Iris pigment epithelial cell (primary cell): Measurements from ENCODE around the gene URB1.
"Not testable (repeated sequence)": the region's sequence is repeated elsewhere in the genome, so short reads cannot be mapped to it uniquely, and the experiment has no call there.

ENCODE experiments used
- DNase-seq: peaks from one replicate; pipeline ENCODE4 v3.0.0-alpha.2; 2011; ENCODE audit warnings: low read depth

URB1 gene

GRCh38 chr21:32411350-32412161, 18.7 kb upstream of the URB1 start:
- DNase-seq = peak; percentile 67

- DNase-seq = no peak
Measured at GRCh38 chr21:32410916-32411315, 18.1 kb upstream of the URB1 start.

GRCh38 chr21:32410291-32410690, 17.5 kb upstream of the URB1 start:
- DNase-seq = no peak

GRCh38 chr21:32406405-32406804, 13.6 kb upstream of the URB1 start:
- no peak for DNase-seq

GRCh38 chr21:32403201-32403777, 10.5 kb upstream of the URB1 start:
- DNase-seq = peak; percentile 68

- DNase-seq = no peak
Measured at GRCh38 chr21:32393677-32394001, 827 bp upstream of the URB1 start.

- peak; percentile 46 for DNase-seq
Measured at GRCh38 chr21:32392299-32392879, 423 bp downstream of the URB1 start.

- no peak for DNase-seq
Measured at GRCh38 chr21:32391755-32392154, 1.1 kb downstream of the URB1 start.

- DNase-seq = not testable (repeated sequence)
Measured at GRCh38 chr21:32390537-32391224, 2.1 kb downstream of the URB1 start.

- DNase-seq = peak; percentile 72
Measured at GRCh38 chr21:32389337-32390015, 3.3 kb downstream of the URB1 start.

GRCh38 chr21:32388306-32388705, 4.5 kb downstream of the URB1 start:
- DNase-seq = no peak

GRCh38 chr21:32387151-32387550, 5.7 kb downstream of the URB1 start:
- no peak for DNase-seq

- peak; percentile 36 for DNase-seq
Measured at GRCh38 chr21:32386195-32386870, 6.5 kb downstream of the URB1 start.

- no peak for DNase-seq
Measured at GRCh38 chr21:32383812-32384211, 9.0 kb downstream of the URB1 start.

GRCh38 chr21:32382108-32382644, 10.6 kb downstream of the URB1 start:
- peak; percentile 73 for DNase-seq

GRCh38 chr21:32381571-32381970, 11.2 kb downstream of the URB1 start:
- DNase-seq = no peak

- no peak for DNase-seq
Measured at GRCh38 chr21:32380940-32381339, 11.9 kb downstream of the URB1 start.

- DNase-seq = no peak
Measured at GRCh38 chr21:32378956-32379355, 13.9 kb downstream of the URB1 start.

- DNase-seq = no peak
Measured at GRCh38 chr21:32377991-32378390, 14.8 kb downstream of the URB1 start.

GRCh38 chr21:32377506-32377905, 15.3 kb downstream of the URB1 start:
- no peak for DNase-seq

- DNase-seq = peak; percentile 72
Measured at GRCh38 chr21:32372755-32373154, 20.1 kb downstream of the URB1 start.
